DOHH2 (cell line): ENCODE results near the gene TESMIN.

Experiments used
- H3F3A ChIP-seq: fragments of 200-600 bp; sonication (generic), shearing (Covaris generic); 2 replicates; pipeline ENCODE4 v1.6.0; 2016; ENCODE audit warnings: antibody characterized with exemption, mild to moderate bottlenecking; ENCODE audit not compliant: control insufficient read depth, insufficient read depth
- H3K27ac ChIP-seq: fragments of 200-600 bp; sonication (generic); 2 replicates; pipeline ENCODE4 v1.5.1; 2014; ENCODE audit warnings: low read depth, mild to moderate bottlenecking, low read length, moderate library complexity
- H3K27me3 ChIP-seq: fragments of 200-600 bp; sonication (generic); 2 replicates; pipeline ENCODE4 v1.6.1; 2014; ENCODE audit warnings: mild to moderate bottlenecking, low read length, mixed read lengths; ENCODE audit not compliant: control insufficient read depth
- H3K36me3 ChIP-seq: fragments of 200-600 bp; sonication (generic); 2 replicates; pipeline ENCODE4 v1.6.1; 2014; ENCODE audit warnings: mild to moderate bottlenecking, low read length, moderate library complexity, mixed read lengths; ENCODE audit not compliant: control insufficient read depth
- H3K4me1 ChIP-seq: fragments of 200-600 bp; sonication (generic); 2 replicates; pipeline ENCODE4 v1.6.1; 2014; ENCODE audit warnings: mild to moderate bottlenecking, low read length, mixed read lengths; ENCODE audit not compliant: control insufficient read depth
- H3K4me2 ChIP-seq: fragments of 200-600 bp; sonication (generic); 2 replicates; pipeline ENCODE4 v1.6.0; 2014; ENCODE audit warnings: mild to moderate bottlenecking, low read length, moderate library complexity
- H3K4me3 ChIP-seq: fragments of 200-600 bp; sonication (generic); 2 replicates; pipeline ENCODE4 v1.5.1; 2014; ENCODE audit warnings: mild to moderate bottlenecking, low read length, mixed read lengths
- H3K79me2 ChIP-seq: fragments of 200-600 bp; sonication (generic); 2 replicates; pipeline ENCODE4 v1.6.1; 2014; ENCODE audit warnings: mild to moderate bottlenecking, low read length, mixed read lengths; ENCODE audit not compliant: control insufficient read depth
- H3K9me2 ChIP-seq: fragments of 200-600 bp; sonication (generic); replicated peaks from 2 replicates; pipeline ENCODE4 v1.6.1; 2014; ENCODE audit warnings: mild to moderate bottlenecking, low read length, mixed read lengths; ENCODE audit not compliant: control insufficient read depth
- H3K9me3 ChIP-seq: fragments of 200-600 bp; sonication (generic); 2 replicates; pipeline ENCODE4 v1.6.1; 2014; ENCODE audit warnings: antibody characterized with exemption, low read length, mixed read lengths; ENCODE audit not compliant: control insufficient read depth, insufficient read depth
- H4K20me1 ChIP-seq: fragments of 200-600 bp; sonication (generic); 2 replicates; pipeline ENCODE4 v1.6.0; 2014; ENCODE audit warnings: low read depth, mild to moderate bottlenecking, antibody characterized with exemption, low read length, moderate library complexity; ENCODE audit not compliant: control insufficient read depth, insufficient read depth
- EZH2phosphoT487 ChIP-seq: fragments of 200-600 bp; sonication (generic); IDR thresholded peaks from 2 replicates; pipeline ENCODE4 v1.6.1; 2017; ENCODE audit warnings: borderline replicate concordance, mild to moderate bottlenecking, antibody characterized with exemption, low read length, moderate library complexity, mixed read lengths
- TF ChIP-seq, protein P1 (sequence below): fragments of 200-600 bp; sonication (generic); IDR thresholded peaks from one replicate; pipeline ENCODE4 v1.5.1; 2014; ENCODE audit warnings: antibody characterized with exemption, mild to moderate bottlenecking, low read depth, low read length; ENCODE audit not compliant: poor library complexity, severe bottlenecking

The TESMIN gene

DNA sequence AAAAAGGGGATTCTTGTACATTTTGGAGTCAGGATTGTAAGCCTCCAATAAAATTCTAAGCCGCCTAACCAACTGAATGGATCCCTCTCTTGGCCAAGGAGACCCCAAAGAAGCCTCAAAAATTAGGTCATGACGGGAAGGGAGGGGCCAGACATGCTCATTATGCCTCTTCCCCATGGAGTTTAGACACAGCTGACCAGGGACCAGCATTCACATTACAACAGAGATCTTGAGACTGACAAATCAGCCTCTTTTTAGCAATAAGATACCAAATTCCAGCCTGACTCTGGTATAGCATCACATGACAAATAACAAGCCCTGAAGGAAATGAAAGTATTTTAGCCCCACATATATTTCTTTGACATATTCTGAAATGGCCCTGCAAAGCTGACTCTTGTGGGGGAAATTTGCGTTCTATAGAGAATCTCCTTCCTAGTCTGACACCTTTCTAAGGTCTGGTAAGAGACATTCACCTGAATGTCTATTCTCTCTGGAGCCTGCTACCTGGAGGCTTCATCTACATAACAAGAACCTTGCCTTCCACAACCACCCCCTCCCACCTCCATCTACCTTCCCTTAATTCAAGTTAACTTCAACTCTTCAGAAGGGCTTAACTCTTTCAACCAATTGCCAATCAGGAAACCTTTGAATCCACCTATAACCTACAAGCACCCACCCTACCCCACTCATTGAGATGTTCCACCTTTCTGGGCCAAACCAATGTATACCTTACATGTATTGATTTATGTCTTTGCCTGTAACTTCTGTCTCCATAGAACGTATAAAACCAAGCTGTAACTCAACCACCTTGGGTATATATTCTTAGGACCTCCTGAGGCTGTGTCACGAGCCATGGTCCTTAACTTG is 56.7 kb downstream of the TESMIN start:
- no peaks in the 10 kb centered on the region for H3K9me3 ChIP-seq
- H3K79me2 ChIP-seq, result no peaks in the 10 kb centered on the region
- no peak overlapping the region for H3K4me2 ChIP-seq
- no peak overlapping the region for H3K4me3 ChIP-seq
- H3K36me3 ChIP-seq, result no peaks in the 10 kb centered on the region
- TF ChIP-seq, protein P1, sequence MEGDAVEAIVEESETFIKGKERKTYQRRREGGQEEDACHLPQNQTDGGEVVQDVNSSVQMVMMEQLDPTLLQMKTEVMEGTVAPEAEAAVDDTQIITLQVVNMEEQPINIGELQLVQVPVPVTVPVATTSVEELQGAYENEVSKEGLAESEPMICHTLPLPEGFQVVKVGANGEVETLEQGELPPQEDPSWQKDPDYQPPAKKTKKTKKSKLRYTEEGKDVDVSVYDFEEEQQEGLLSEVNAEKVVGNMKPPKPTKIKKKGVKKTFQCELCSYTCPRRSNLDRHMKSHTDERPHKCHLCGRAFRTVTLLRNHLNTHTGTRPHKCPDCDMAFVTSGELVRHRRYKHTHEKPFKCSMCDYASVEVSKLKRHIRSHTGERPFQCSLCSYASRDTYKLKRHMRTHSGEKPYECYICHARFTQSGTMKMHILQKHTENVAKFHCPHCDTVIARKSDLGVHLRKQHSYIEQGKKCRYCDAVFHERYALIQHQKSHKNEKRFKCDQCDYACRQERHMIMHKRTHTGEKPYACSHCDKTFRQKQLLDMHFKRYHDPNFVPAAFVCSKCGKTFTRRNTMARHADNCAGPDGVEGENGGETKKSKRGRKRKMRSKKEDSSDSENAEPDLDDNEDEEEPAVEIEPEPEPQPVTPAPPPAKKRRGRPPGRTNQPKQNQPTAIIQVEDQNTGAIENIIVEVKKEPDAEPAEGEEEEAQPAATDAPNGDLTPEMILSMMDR, result no peak
- TF ChIP-seq EZH2phosphoT487, result no peak
- H3K27me3 ChIP-seq, result peaks cover 8% of the 10 kb centered on the region
- H3F3A ChIP-seq, result no peaks in the 10 kb centered on the region
- no peak overlapping the region for H3K27ac ChIP-seq
- no peaks in the 10 kb centered on the region for H3K9me2 ChIP-seq
- no peaks in the 10 kb centered on the region for H3K4me1 ChIP-seq
- peaks cover 4% of the 10 kb centered on the region; the same call in 1 of the 2 replicates for H4K20me1 ChIP-seq

DNA sequence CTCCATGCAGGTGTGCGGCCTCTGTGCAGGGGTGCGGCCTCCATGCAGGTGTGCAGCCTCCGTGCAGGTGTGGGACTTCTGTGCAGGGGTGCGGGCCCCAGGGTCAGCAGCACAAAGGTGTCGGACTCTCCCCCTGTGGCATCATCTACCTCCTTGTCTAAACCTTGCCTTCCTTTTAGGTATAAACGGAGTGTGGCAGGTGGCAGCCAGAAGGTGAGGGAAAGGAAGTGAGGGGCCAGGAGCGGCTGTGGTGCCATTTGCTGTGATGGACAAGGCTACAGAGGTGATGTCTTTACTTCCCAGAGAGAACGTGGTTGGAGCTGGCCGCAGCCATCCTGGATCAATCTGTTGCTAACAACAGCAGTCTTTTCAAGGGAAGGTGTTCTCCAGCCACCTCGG is 57.8 kb downstream of the TESMIN start:
- Histone ChIP-seq H3K36me3 (no peaks in the 10 kb centered on the region), H3K27me3 (peaks cover 8% of the 10 kb centered on the region), H4K20me1 (peaks cover 4% of the 10 kb centered on the region; the same call in 1 of the 2 replicates), H3K27ac (no peak overlapping the region), H3K79me2 (no peaks in the 10 kb centered on the region), H3F3A (no peaks in the 10 kb centered on the region), H3K9me2 (no peaks in the 10 kb centered on the region), H3K4me2 (no peak overlapping the region), H3K4me1 (no peaks in the 10 kb centered on the region), H3K9me3 (no peaks in the 10 kb centered on the region), H3K4me3 (no peak overlapping the region)
- TF ChIP-seq, protein P1, result no peak
- no peak for TF ChIP-seq EZH2phosphoT487

DNA sequence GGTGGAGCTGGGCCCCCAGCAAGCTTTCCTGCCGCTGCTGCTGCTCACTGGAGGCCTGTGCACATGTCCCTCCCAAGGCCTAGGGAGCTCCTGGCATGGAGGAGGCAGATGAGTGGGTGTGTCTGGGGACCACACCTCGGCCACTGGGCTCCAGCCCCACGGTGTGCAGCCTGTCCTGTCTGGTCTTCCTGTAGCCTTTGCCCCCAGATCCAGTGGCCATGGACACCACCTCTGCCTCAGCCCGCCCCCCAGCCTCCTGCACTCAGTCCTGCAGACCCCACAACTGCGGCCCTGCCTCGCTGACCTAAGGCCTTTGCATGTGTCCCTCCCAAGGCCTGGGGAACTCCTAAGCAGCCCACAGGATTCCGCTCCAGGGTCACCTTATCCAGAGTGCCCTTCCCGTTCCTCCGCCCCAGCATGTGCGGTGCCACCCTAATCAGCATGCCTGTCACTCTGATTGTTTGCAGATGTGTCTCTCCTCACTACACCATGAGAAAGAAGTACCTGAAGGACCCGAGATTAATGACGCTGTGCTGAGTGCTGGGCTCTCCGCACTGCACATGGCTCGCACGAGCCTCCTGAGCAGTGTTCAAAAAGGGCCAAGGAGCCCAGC is 58.3 kb downstream of the TESMIN start:
- Histone ChIP-seq H3K9me3 (no peaks in the 10 kb centered on the region), H3K79me2 (no peaks in the 10 kb centered on the region), H3F3A (no peaks in the 10 kb centered on the region), H3K4me2 (no peak overlapping the region), H4K20me1 (peaks cover 4% of the 10 kb centered on the region; the same call in 1 of the 2 replicates), H3K4me3 (no peak overlapping the region), H3K9me2 (no peaks in the 10 kb centered on the region), H3K27me3 (peaks cover 8% of the 10 kb centered on the region), H3K36me3 (no peaks in the 10 kb centered on the region), H3K27ac (no peak overlapping the region), H3K4me1 (no peaks in the 10 kb centered on the region)
- TF ChIP-seq, protein P1, result no peak
- TF ChIP-seq EZH2phosphoT487, result no peak
